Mucosa of descending colon (tissue), 3 donors: ENCODE measurements around the gene MMP8. TPM values are rescaled to one million over a fixed set of nuclear protein-coding genes. Genes with fewer than 3 reads are reported as not detected.

Source experiments
- ATAC-seq: fragments of 200-7000 bp; cut with Tn5 transposase; one replicate; pipeline ENCODE4 v1.9.1; 2020; ENCODE audit warnings: mild to moderate bottlenecking, moderate library complexity
- DNase-seq, 3 donors: peaks; one replicate each; pipeline ENCODE4 v3.0.0-alpha.2; 2020
- H3K36me3 ChIP-seq: fragments of 200-600 bp; one replicate; pipeline ENCODE4 v1.8.0; 2021; ENCODE audit warnings: low read depth, mild to moderate bottlenecking
- H3K4me1 ChIP-seq: fragments of 200-600 bp; one replicate; pipeline ENCODE4 v1.8.0; 2021; ENCODE audit warnings: low read depth, mild to moderate bottlenecking
- H3K4me3 ChIP-seq: fragments of 200-600 bp; one replicate; pipeline ENCODE4 v1.8.0; 2021; ENCODE audit warnings: mild to moderate bottlenecking
- H3K9me3 ChIP-seq: fragments of 200-600 bp; one replicate; pipeline ENCODE4 v1.8.0; 2021; ENCODE audit warnings: mild to moderate bottlenecking
- CTCF ChIP-seq: fragments of 200-600 bp; IDR thresholded peaks from one replicate; pipeline ENCODE4 v1.8.0; 2022; ENCODE audit warnings: antibody characterized with exemption, mild to moderate bottlenecking
- intact Hi-C, 2 donors: fragments of 100-400 bp; cut with DNase I in 1 of 2; cut with micrococcal nuclease in 1 of 2; formaldehyde crosslinking; loops; one replicate each; pipeline versions ENCODE4 v1.11.0 to v1.11.1; 2022; cut with DNase I, micrococcal nuclease
- total RNA-seq, 3 donors: library from RNA; stranded (reverse); fragmentation: NEBNext Ultra II Directional in 2 of 3; extraction: Animal tissue kit (Norgen Biotek cat#: 25700) in 2 of 3; gene quantifications; one replicate each; pipeline versions ENCODE4 v1.2.1 to v1.2.4, GENCODE V29; 2021 to 2023
- donor health status: DM: no; HTN: no; CAD: no; lungs with moderate emphysema.
- donor health status: DM: no; HTN: no; CAD: no.
- donor health status: DM: no; HTN: yes; CAD: no.

The MMP8 gene
- total RNA-seq, 3 donors from 2014 or later = not detected

DNA sequence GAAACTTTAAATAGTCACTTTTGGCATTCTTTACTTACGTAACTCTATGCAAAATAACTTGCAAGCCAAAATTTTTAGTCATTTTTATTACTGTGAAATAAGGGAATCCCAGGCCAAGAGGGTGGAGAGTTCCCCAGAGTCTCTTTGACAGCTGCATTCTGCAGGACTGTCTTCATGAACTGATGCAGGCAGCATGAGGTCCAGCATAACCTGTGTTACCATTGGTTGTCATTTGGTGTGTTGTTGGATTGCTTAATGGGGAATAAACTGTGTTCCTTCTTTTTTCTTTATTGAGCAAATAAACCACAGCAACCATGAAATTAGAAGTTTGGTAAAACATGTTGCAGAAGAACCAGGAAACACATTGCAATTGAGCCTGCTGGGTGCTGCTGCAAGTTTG lies 43.8 kb downstream of the MMP8 start:
- intact Hi-C loops = no loop called here
- Histone ChIP-seq H3K36me3 (no peaks in the 10 kb centered on the region), H3K9me3 (no peaks in the 10 kb centered on the region), H3K4me1 (no peaks in the 10 kb centered on the region), H3K4me3 (no peak overlapping the region)
- ATAC-seq (peak; percentile 25), DNase-seq (peak in 1 of 3 donors; percentile 8)
- no peak for TF ChIP-seq CTCF

DNA sequence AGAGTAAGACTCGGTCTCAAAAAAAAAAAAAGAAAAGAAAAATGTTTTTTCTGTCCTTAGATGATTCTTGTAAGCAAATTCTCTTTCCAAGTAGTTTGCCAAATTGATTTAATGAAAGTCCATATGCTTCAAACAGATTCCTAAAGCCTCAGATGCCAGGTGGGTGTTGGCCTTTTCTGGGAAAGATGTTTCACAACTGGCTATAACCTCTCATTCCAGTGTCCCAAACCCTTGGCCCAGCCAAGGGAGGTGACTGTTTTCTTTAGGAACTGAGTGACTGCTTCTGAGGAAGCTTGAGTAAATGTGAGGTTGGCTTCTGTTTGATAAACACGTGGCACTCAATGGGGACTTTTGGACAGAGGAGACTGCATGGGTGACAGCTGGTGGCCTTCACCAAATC lies 46.7 kb downstream of the MMP8 start:
- no peak overlapping the region for H3K4me3 ChIP-seq
- TF ChIP-seq CTCF = no peak
- H3K9me3 ChIP-seq = no peaks in the 10 kb centered on the region
- intact Hi-C loops = no loop called here
- H3K4me1 ChIP-seq = no peaks in the 10 kb centered on the region
- no peaks in the 10 kb centered on the region for H3K36me3 ChIP-seq
- no peak for DNase-seq
- ATAC-seq = no peak

DNA sequence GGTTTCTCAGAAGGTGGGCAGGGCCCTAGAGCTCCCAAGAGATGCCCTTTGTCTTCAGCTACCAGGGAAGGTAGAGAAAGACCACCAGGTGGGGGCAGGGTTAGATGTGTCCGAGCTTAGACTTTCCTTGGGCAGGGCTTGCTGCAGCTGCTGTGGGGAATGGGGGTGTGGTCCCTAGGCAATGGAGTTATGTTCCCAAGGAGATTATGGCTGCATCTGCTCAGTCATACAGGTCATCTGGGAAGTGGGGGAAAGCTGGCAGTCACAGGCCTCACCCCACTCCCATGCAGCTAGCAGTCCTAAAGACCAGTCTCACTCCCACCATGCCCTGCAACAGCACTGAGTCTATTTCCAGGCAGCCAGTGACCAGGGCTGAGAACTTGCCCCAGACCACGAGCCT lies 48.7 kb downstream of the MMP8 start:
- TF ChIP-seq CTCF = no peak
- Histone ChIP-seq H3K4me3 (no peak overlapping the region), H3K4me1 (no peaks in the 10 kb centered on the region), H3K9me3 (no peaks in the 10 kb centered on the region), H3K36me3 (no peaks in the 10 kb centered on the region)
- no peak for ATAC-seq
- no peak for DNase-seq
- intact Hi-C loops = no loop called here

GRCh38 chr11:102669664-102670063 lies 55.1 kb downstream of the MMP8 start:
- H3K4me1 ChIP-seq = no peaks in the 10 kb centered on the region
- no peak for DNase-seq
- ATAC-seq = no peak
- no peak for TF ChIP-seq CTCF
- H3K9me3 ChIP-seq = no peaks in the 10 kb centered on the region
- intact Hi-C loops = no loop called here
- no peak overlapping the region for H3K4me3 ChIP-seq
- no peaks in the 10 kb centered on the region for H3K36me3 ChIP-seq

- TF ChIP-seq CTCF = peak; percentile 57
- peak; percentile 70 for ATAC-seq
- Histone ChIP-seq H3K4me3 (no peak overlapping the region), H3K36me3 (no peaks in the 10 kb centered on the region), H3K4me1 (no peaks in the 10 kb centered on the region), H3K9me3 (no peaks in the 10 kb centered on the region)
- intact Hi-C loops = no loop called here
- peak in 1 of 3 donors; percentile 28 for DNase-seq
These were observed 58.3 kb downstream of the MMP8 start for GRCh38 chr11:102666331-102666957.
